ENCODE data around the gene PLPP3. TPM values are rescaled to one million over a fixed set of nuclear protein-coding genes. Genes with fewer than 3 reads are reported as not detected.

PLPP3 gene
- total RNA-seq, 2 donors from 2014 or later, result 40.4 to 107 TPM

GRCh38 chr1:56453417-56454078 lies 125.8 kb downstream of the PLPP3 start:
- WGBS, result 85% methylated on average over 10 of the region's 10 CpGs
- H3K36me3 ChIP-seq, result no peaks in the 10 kb centered on the region
- no peaks in the 10 kb centered on the region for H3K9me3 ChIP-seq
- no peak for DNase-seq (ENCODE audit: low spot score)
- H3K4me3 ChIP-seq, result no peak overlapping the region
- TF ChIP-seq CTCF (IDR thresholded peaks at IDR 0.05) (no peak), POLR2AphosphoS5 (IDR thresholded peaks at IDR 0.05) (no peak), POLR2A (IDR thresholded peaks at IDR 0.05) (no peak)
- no peaks in the 10 kb centered on the region for H3K4me1 ChIP-seq (replicated peaks)
- H3K27ac ChIP-seq, result no peak overlapping the region
- H3K27me3 ChIP-seq (replicated peaks; ENCODE audit: insufficient read depth), result no peaks in the 10 kb centered on the region
- intact Hi-C loops (cut with DNase I), result no loop called here

- intact Hi-C loops (cut with DNase I), result no loop called here
- H3K27me3 ChIP-seq (replicated peaks; ENCODE audit: insufficient read depth), result no peaks in the 10 kb centered on the region
- H3K9me3 ChIP-seq, result no peaks in the 10 kb centered on the region
- no peak overlapping the region for H3K4me3 ChIP-seq
- no peaks in the 10 kb centered on the region for H3K36me3 ChIP-seq
- DNase-seq (ENCODE audit: low spot score), result no peak
- TF ChIP-seq CTCF (IDR thresholded peaks at IDR 0.05), result no peak
- TF ChIP-seq POLR2A (IDR thresholded peaks at IDR 0.05), result no peak
- TF ChIP-seq POLR2AphosphoS5 (IDR thresholded peaks at IDR 0.05), result no peak
- 78% methylated on average over 4 of the region's 4 CpGs for WGBS
- no peaks in the 10 kb centered on the region for H3K4me1 ChIP-seq (replicated peaks)
- H3K27ac ChIP-seq, result no peak overlapping the region
Observed at GRCh38 chr1:56453016-56453415, 126.3 kb downstream of the PLPP3 start.

- Histone ChIP-seq H3K4me1 (replicated peaks) (no peaks in the 10 kb centered on the region), H3K27me3 (replicated peaks; ENCODE audit: insufficient read depth) (no peaks in the 10 kb centered on the region), H3K4me3 (no peak overlapping the region), H3K36me3 (no peaks in the 10 kb centered on the region), H3K27ac (no peak overlapping the region), H3K9me3 (no peaks in the 10 kb centered on the region)
- intact Hi-C loops (cut with DNase I), result no loop called here
- DNase-seq (ENCODE audit: low spot score), result no peak
- WGBS, result 37% methylated on average over 3 of the region's 3 CpGs
- TF ChIP-seq POLR2AphosphoS5 (IDR thresholded peaks at IDR 0.05) (no peak), POLR2A (IDR thresholded peaks at IDR 0.05) (no peak), CTCF (IDR thresholded peaks at IDR 0.05) (no peak)
Observed at GRCh38 chr1:56452027-56453011, 127.0 kb downstream of the PLPP3 start.

- Histone ChIP-seq H3K27me3 (replicated peaks; ENCODE audit: insufficient read depth) (no peaks in the 10 kb centered on the region), H3K4me3 (no peak overlapping the region), H3K27ac (no peak overlapping the region), H3K9me3 (no peaks in the 10 kb centered on the region), H3K36me3 (no peaks in the 10 kb centered on the region), H3K4me1 (replicated peaks) (no peaks in the 10 kb centered on the region)
- TF ChIP-seq POLR2A (IDR thresholded peaks at IDR 0.05) (no peak), CTCF (IDR thresholded peaks at IDR 0.05) (no peak), POLR2AphosphoS5 (IDR thresholded peaks at IDR 0.05) (no peak)
- 90% methylated on average over 5 of the region's 5 CpGs for WGBS
- no peak for DNase-seq (ENCODE audit: low spot score)
- intact Hi-C loops (cut with DNase I), result no loop called here
Observed at GRCh38 chr1:56451491-56451890, 127.9 kb downstream of the PLPP3 start.

Data from prostate gland (tissue), 2 donors.